ENCODE data around the gene MADCAM1.

DNA sequence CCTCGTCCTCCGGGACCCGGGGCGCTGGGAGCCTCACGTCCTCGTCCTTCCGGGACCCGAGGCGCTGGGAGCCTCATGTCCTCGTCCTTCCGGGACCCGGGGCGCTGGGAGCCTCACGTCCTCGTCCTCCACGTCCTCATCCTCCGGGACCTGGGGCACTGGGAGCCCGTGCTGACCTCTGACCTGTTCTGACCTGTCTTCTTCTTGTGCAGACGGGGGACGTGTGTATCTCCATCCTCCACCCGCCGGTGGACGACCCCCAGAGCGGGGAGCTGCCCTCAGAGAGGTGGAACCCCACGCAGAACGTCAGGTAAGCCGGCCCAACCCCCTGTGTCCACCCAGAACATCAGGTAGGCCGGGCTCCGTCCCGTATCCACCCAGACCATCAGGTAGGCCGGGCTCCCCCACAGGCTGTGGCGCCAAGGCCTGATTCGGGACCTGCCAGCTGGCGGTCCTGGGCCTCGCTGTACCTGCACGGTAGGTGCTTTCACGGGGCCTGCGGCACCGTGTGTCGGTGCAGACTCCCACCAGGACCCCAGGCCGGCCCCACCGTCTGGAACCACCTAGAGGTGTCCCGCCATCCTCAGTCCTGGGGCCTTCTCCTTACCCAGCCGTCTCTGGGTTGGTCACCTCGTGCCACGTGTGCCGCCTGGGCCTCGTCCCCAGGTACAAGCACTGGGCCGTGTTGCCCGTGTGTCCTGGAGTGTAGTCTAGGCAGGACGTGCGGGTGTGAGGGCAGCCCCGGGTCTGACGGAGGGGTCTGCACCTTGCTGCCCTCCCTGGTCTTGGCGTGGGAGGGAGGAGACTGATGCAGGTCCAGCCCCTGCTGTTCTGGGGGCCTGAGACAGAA lies 40.0 kb downstream of the MADCAM1 start:
- TF ChIP-seq, protein P1, sequence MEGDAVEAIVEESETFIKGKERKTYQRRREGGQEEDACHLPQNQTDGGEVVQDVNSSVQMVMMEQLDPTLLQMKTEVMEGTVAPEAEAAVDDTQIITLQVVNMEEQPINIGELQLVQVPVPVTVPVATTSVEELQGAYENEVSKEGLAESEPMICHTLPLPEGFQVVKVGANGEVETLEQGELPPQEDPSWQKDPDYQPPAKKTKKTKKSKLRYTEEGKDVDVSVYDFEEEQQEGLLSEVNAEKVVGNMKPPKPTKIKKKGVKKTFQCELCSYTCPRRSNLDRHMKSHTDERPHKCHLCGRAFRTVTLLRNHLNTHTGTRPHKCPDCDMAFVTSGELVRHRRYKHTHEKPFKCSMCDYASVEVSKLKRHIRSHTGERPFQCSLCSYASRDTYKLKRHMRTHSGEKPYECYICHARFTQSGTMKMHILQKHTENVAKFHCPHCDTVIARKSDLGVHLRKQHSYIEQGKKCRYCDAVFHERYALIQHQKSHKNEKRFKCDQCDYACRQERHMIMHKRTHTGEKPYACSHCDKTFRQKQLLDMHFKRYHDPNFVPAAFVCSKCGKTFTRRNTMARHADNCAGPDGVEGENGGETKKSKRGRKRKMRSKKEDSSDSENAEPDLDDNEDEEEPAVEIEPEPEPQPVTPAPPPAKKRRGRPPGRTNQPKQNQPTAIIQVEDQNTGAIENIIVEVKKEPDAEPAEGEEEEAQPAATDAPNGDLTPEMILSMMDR (conservative IDR thresholded peaks at IDR 0.05 in 1 of 2, IDR thresholded peaks at IDR 0.05 in 1 of 2; ENCODE audit: extremely low read depth in 1 of 2, insufficient read depth in 1 of 2, low read depth in 1 of 2, low read length in 2 of 2), result no peak
- TF ChIP-seq EZH2 (IDR thresholded peaks at IDR 0.05; ENCODE audit: borderline replicate concordance, low read length), result no peak

Measured in mammary epithelial cell (primary cell).